HG02870 (cell line): Measurements from ENCODE around the gene ZNF618.

Source experiments
- ATAC-seq: cut with Tn5 transposase; IDR thresholded peaks from one replicate; pipeline ENCODE4 v1.9.1; 2021; ENCODE audit warnings: mild to moderate bottlenecking, moderate library complexity; ENCODE audit not compliant: unreplicated experiment

ZNF618 gene

GRCh38 chr9:113882181-113882580 is 6.1 kb downstream of the ZNF618 start:
- no peak for ATAC-seq

- no peak for ATAC-seq
Measured at GRCh38 chr9:113882636-113883164, 6.6 kb downstream of the ZNF618 start.

- ATAC-seq = no peak
Measured at GRCh38 chr9:113885183-113886025, 9.3 kb downstream of the ZNF618 start.

GRCh38 chr9:113886026-113886369 is 9.9 kb downstream of the ZNF618 start:
- ATAC-seq = no peak

DNA sequence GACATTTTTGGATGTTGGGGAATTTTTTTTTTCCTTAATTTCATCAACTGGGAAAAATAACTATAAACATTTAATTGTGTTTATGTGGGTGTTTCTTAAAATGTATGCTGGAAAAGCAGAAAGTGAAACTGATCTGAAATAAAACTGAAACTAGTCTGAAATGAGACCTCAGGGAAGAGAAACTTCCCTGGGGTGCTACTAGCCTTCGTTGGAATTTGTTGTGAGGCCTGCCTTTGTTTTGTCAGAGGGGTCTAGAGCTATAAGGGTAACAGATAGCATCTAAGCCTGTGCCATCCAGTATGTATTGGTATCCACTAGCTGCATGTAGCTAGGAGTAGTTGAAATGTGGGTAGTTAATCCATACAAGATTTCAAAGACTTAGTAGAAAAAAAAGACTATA is 10.4 kb downstream of the ZNF618 start:
- ATAC-seq = no peak

DNA sequence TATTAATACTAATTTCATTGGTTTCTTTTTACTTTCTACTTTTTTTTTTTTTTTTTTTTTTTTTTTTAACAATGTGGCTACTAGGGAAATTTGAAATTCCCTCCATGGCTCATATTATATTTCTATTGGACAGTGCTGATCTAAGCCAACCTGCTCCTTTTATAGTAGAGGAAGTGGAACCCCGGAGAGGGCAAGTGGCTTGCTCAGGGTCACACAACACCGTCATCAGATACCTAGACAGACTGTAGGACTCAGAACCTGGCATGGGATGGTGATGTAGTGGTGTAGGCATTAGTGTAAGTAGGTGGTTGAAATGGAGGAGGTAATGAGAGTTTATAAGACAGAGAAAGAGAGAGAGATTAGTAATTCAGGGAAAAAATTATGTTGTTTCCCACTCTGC is 10.8 kb downstream of the ZNF618 start:
- no peak for ATAC-seq

DNA sequence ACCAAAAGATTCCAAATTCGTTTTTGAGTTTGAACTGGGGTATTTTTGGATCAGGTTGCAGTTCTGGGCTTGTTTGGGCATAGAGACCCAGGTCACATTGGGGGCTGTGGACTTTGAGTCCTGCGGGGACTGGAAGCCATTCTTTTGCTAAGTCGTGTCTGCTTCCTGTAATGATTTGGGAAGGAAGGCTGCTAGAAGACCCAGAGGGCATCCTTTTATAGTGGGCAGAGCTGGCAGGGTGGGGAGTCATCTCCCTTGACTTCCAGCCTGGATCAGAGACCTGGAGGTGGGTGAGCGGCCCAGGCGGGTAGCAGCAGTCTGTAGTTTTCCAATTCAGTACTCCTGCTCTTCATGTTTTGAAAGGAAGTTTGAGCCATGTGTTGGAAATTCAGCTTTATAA is 11.3 kb downstream of the ZNF618 start:
- ATAC-seq = no peak

DNA sequence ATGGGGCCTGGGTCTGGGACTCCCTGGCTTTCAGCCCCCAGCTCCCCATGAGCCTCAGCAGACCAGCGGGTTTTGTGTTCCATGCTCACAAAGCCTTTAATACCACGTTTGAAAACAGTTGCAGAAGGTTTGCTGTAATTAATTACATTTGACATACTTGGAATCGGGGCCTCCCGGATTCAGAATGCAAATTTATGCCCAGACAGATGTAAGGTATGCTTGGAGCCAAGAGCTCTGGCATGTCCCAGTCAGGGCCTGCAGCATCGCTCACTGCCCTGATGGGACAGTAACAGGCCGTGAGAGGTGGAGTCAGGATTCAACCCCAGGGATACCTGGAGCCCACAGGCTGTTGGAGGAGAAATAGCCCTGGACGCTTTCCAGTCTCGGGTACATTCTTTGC is 12.2 kb downstream of the ZNF618 start:
- ATAC-seq = no peak

DNA sequence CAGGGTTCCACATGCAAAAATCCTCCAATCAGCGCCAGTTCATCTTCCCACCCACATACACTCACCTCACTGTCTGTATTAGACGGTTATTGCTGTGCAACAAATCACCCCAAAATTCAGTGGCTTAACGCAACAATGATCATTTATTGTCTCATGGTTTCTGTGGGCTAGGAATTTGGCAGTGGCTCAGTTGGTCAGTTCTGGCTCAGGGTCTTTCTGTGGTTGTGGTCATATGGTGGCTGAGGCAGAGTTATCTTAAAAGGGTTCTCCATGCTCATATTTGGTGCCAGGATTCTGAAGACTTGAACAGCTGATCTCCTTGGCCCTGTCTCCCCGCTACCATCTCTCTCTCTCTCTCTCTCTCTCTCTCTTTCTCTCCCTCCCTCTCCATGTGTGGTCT is 12.9 kb downstream of the ZNF618 start:
- ATAC-seq = no peak

DNA sequence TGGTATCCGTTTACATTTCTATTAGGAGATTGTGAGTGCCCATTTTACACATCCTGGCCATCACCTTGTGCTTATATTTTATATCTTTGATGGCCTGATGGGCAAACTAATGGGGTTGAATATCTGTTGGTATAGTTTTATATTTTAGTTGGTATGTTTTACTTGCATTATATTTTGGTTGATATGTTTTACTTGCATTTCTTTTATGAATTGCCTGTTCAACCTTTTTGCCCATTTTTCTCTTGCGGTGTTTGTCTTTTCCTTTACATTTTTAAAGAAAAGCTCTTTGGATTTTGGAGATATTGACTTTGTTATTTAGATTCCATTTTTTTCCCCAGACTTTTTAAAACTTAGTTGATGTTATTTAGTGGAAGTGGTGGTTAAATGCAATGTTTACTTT is 14.6 kb downstream of the ZNF618 start:
- no peak for ATAC-seq

DNA sequence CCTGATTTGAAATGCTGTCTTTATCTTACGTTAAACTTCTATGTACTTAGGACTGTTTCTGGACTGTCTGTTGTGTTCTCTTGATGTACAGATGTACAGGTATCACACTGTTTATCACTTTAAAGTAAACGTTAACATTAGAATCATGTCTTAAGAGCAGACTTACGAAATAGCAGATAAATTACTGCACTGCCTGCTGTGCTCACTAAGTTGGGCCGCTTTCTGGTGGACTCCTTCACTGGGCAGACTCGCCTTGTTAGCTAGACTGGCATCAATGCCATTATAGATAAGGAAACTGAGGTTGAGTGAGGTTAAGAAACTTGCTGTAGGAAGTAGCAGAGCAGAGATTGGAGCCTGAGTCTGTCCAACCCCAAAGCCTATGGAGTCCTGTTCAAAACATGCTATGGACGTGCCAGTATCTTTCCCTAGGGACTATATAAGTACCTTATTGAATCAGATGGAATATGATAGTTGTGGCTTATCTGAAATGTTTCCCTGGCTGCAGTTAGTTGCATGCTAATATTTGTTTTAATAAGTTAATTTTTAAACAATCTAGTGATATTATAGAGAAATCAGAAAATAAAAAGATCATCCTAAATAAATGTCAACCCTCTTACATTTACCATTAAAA is 16.9 kb downstream of the ZNF618 start:
- ATAC-seq = no peak

DNA sequence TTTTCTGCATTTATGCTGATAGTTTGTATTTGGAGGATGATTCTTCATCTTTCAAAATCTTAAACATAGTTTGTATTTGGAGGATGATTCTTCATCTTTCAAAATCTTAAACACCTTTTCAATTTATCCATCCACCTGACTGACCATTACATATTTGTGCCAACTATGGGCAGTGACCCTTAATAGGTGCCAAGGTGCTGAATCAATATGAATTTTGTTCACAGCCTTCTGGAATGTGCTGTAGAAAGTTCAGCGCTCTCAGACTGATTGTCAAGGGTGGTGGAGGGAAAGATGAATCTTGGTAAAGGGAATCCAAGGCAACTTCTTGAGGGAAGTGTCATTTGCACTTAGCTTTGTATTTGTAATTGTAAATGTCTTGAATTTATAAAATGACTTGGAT is 18.1 kb downstream of the ZNF618 start:
- no peak for ATAC-seq

- ATAC-seq = no peak
Measured at GRCh38 chr9:113895526-113895925, 19.4 kb downstream of the ZNF618 start.

DNA sequence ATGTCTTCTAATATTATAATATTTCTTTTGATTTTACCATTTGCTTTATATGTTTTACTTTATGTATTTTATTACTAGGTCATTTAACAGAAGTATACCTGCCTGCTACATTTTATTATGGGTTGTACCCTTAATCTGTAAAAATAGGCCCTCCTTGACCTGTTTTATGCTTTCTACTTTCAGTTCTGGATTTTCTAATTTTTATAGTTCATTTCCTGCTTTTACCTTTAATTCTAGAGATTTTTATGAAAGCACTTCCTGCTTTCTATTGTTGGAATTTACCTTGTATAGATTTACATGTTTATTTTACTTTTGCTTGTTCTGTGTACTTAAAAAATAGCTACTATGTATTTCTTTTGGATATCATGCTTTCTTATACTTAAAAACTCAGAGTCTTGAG is 20.6 kb downstream of the ZNF618 start:
- ATAC-seq = no peak

- no peak for ATAC-seq
Measured at GRCh38 chr9:113898151-113898550, 22.0 kb downstream of the ZNF618 start.

DNA sequence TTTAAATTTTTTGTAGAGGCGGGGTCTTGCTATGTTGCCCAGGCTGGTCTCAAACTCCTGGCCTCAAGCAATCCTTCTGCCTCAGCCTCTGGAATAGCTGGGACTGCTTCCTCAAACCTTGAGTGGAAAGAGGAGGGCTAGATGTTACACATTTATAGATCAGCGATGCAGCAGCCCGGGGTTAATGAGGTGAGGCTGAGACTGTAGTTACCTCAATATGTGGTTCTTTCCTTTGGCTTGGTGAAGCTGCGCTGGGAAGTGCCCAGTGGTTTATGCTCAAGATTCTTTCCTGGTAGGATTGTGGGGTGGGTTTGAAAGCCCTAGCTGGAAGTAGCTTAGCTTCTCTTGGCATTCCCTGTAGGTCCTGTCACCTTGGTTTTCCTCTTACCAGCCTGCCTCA is 22.5 kb downstream of the ZNF618 start:
- ATAC-seq = no peak

DNA sequence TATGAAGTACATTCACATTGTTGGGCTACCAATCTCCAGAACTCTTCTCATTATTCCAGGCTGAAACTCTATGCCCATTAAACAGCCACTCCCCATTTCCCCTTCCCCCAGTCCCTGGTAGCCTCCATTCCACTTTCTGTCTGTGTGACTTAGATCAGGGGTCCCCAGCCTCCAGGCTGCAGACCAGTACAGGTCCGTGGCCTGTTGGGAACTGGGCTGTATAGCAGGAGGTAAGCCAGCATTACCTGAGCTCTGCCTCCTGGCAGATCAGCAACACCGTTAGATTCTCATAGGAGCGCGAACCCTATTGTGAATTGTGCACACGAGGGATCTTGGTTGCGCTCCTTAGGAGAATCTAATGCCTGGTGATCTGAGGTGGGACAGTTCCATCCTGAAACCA is 23.1 kb downstream of the ZNF618 start:
- ATAC-seq = no peak

GRCh38 chr9:113901221-113901688 is 25.1 kb downstream of the ZNF618 start:
- ATAC-seq = no peak

GRCh38 chr9:113903514-113904077 is 27.5 kb downstream of the ZNF618 start:
- no peak for ATAC-seq

DNA sequence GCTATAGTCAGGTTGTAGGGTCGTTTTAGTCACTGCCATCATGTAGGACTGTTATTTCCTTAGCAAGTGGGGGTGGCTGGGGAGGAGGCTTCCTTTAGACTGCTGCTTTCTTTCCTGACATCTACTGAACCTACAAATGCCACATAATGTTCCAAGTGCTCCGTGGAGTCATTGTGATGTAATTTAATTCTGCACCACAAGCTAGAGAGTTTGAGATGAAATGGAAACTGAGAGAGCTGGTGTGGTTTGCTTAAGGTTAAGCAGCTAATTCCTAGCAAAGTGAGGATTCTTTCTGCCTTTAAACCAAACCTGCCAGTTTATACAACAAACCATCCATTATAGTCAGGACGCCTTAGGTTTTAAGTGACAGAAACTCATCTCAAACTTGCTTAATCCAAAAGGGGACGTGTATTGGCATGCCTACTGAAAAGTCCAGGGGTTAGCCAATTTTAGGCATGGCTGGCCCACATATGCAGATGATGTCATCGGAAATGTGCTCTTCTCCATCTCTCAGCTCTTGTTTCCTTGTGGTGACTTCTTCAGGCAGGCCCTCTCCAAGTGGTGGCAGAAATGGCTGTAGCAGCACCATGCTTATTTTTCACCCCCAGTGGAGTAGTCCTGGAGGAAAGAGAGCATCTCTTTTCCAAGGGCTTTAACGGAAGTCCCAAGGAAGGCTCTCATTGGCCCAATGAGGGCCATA is 30.5 kb downstream of the ZNF618 start:
- no peak for ATAC-seq

GRCh38 chr9:113907282-113907681 is 31.2 kb downstream of the ZNF618 start:
- ATAC-seq = no peak
